Ovary (tissue), 3 donors: ENCODE measurements around the gene SLC29A3.

Source experiments
- POLR2A ChIP-seq: fragments of 450-650 bp; IDR thresholded peaks from one replicate; pipeline ENCODE4 v1.6.1; 2017; ENCODE audit warnings: antibody characterized with exemption, mild to moderate bottlenecking, moderate library complexity
- TF ChIP-seq, protein P1 (sequence below), 3 donors: fragments of 450-650 bp in 2 of 3; fragments of 200-600 bp in 1 of 3; IDR thresholded peaks; one replicate each; pipeline versions ENCODE4 v1.5.1 to v1.8.0; 2016 to 2022; ENCODE audit warnings: antibody characterized with exemption in 3 of 3, mild to moderate bottlenecking in 1 of 3
- donor health status: DM: no; HTN: no; CAD: no.

DNA sequence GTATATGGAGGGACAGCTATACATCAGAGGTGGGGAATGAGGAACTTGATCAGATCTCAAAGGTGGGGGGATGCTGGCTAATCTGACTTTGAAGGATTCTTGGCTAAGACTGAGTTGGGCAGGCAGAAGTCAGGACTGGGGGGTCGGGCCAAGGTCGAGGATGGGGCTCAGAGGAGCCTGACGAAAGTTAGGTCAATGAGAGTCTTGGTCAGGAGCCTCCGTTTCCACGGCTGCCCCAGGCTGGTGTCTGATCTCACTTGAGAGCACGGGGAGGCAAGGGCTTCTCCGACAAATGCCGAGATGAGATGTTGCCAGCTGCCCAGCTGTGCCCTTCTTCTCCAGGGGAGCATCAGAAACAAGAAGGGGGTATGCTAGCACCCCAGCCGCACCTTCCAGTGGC lies 5.7 kb downstream of the SLC29A3 start:
- TF ChIP-seq, protein P1, sequence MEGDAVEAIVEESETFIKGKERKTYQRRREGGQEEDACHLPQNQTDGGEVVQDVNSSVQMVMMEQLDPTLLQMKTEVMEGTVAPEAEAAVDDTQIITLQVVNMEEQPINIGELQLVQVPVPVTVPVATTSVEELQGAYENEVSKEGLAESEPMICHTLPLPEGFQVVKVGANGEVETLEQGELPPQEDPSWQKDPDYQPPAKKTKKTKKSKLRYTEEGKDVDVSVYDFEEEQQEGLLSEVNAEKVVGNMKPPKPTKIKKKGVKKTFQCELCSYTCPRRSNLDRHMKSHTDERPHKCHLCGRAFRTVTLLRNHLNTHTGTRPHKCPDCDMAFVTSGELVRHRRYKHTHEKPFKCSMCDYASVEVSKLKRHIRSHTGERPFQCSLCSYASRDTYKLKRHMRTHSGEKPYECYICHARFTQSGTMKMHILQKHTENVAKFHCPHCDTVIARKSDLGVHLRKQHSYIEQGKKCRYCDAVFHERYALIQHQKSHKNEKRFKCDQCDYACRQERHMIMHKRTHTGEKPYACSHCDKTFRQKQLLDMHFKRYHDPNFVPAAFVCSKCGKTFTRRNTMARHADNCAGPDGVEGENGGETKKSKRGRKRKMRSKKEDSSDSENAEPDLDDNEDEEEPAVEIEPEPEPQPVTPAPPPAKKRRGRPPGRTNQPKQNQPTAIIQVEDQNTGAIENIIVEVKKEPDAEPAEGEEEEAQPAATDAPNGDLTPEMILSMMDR (IDR thresholded peaks at IDR 0.05): no peak
- TF ChIP-seq POLR2A: no peak
